GM19467 (cell line): ENCODE data around the gene CDK11B.
"Not testable (repeated sequence)": the region's sequence is repeated elsewhere in the genome, so short reads cannot be mapped to it uniquely, and the experiment has no call there.

Source experiments
- ATAC-seq: cut with Tn5 transposase; IDR thresholded peaks from one replicate; pipeline ENCODE4 v1.9.1; 2021; ENCODE audit warnings: mild to moderate bottlenecking, moderate library complexity; ENCODE audit not compliant: unreplicated experiment

CDK11B gene

DNA sequence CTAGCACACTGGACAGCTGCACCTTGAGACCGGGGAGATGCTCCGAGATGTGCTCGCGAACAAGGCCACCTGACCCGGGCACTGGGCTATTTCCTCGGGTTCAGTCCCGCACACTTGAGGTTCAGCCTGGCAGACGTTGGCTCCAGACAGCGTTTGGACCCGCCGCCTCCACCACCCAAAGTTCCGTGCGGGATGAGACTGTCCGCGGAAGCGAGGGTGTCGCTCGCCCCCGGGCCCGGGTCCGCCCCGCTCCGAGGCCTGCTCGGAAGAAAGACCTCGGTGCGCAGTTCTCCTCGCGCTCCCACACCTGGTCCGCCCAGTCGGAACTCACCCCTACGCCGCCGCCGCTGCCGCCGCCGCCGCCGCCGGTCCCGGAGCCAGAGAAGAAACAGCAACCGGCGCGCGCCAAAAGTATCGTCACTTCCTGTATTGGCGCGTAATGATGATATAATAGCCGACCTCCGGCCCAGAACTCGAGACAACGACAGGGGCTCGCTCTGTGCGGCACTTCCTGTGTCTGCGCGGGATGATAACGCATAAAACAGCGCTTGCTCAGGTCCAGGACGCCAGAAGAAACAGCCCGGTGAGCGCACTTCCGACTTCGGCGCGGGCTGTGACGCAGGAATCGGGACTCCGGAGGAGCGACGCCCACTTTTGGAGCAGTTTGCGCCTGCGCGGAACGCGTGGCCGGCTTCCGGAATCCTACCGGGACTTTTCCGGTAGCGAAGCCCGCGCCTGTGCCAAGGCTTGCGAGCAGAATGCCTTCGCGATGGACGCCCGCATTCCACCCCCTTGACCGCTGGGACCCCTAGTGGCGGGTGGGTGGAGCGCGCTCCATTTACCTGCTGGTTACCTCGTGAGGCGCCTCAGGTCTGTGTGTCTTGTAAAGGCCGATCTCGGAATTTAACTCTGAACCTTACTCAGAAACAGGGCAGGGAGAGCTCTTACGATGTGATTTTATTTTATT is at the start of gene CDK11B:
Gene CDK11B (minus strand): TSS at position 422 of the 967 bp plus-strand sequence. CDS start 1,519 bp downstream, outside the sequence.
- ATAC-seq = peak; percentile 73

DNA sequence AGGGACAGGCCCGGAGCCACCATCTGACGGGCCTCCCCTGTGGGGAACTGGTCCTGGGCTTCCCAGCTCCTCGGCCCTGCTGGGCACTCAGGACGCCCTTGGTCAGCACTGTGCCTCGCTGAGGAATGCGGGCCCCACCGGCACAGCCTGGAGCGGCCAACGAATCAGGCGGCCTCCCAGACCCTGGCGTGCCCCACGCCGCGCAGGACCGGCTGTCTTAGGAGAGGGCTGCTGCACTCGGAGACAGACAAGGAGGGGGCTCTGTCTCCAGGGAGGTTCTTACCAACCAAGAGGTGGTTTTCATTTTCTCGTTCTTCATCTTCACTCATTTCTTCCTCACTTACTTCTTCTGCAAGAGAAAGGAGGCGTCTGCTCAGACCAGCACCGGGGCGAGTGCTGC is 49.1 kb upstream of the CDK11B start:
- not testable (repeated sequence) for ATAC-seq

DNA sequence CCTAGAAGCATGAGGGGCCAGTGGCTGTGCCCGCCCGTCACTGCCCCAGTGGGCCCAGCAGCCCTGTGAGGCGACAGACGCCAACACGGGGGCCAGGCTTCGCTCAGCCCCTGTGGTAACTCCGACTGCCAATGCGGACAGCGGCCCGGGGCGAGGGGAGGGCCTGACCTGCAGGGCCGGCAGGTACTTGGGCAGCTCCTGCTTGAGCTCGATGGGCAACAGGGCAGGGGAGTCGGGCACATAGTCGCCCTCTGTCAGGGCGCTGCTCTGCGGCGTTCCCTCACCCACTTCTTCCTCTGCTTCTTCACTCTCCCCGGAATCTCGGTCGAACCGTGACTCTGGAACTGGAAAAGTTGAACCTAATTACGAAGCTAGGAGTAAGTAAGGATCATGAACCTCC is 48.4 kb upstream of the CDK11B start:
- not testable (repeated sequence) for ATAC-seq

DNA sequence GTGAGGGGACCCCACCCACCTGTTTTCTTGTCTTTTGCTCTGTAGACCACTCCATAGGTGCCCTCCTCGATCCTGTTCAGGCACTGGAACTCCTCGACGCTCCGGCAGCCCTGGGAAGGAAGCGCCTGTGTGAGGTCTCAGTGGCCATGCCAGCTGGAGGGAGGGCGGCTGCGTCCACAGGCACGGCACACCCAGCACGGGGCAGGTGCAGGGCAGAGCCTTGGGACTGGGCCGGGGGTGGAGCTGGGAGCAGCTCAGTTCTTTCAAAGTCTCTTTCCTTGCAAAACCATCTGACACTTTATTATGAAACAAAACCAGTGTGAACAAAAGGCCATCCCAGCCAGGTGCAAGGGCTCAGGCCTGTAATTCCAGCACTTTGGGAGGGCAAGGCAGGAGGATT is 46.8 kb upstream of the CDK11B start:
- ATAC-seq = not testable (repeated sequence)

DNA sequence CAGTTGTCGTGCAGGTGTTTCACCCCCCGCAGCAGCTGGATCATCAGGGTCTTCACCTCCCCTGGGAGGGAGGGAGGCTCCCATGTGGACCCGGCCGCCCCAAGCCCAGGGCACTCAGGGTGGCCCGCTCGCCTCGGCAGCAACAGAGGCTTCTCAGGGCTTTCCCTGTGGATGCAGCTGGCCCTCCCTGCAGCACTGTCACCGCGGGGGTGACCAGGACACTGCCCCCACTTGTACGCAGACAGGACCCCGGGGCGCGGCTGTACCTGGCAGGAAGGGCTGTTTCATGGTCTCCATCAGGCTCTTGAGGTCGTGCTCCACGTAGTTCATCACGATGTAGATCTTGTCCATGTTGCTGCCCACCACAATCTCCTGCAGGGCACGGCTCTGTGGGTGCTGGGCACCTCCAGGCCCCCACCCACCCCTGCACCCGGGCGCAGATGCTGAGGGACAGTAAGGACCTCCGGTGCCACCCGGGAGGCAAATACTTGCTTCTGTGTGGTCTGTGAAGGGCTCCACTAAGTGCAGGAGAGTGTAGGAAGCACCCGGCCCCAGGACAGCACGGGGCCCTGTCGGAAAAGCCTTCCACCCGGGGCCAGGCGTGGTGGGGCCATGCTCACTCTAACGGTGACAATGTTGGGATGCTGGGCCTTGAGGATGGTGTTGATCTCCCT is 45.6 kb upstream of the CDK11B start:
- ATAC-seq = not testable (repeated sequence)

DNA sequence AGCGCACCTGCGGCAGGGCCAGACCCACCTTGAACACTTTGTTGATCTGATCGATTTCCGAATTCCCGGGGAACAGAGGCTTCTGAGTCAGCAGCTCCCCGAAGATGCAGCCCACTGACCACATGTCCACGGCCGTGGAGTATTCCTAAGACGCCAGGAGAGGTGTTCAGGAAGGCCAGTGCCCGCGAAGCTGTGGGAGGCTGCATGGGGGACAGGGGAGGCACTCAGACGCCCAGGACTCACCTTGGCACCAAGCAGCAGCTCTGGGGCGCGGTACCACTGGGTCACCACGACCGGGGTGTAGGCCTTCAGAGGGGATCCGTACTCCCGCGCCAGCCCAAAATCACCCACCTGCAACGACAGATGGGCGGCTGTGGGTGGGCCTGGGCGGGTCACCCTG is 45.0 kb upstream of the CDK11B start:
- no peak for ATAC-seq

DNA sequence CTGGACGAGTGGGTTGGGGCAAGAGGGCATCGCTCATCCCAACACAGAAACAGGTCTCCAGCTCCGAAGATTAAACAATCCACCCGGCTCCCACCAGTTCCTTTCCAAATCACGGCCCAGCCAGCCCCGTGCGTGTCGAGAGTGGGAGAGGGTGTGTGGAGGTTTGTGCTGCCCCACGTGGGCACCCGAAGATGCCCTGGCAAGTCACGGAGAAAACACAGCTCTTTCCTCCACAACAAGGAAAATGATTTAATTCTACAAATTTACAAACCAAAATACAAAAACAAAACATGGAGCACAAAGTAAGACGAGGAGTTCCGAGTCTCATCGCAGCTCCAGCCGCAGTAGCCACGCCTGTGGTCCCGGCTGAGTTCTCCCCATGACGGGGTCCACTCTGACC is 43.7 kb upstream of the CDK11B start:
- ATAC-seq = not testable (repeated sequence)

DNA sequence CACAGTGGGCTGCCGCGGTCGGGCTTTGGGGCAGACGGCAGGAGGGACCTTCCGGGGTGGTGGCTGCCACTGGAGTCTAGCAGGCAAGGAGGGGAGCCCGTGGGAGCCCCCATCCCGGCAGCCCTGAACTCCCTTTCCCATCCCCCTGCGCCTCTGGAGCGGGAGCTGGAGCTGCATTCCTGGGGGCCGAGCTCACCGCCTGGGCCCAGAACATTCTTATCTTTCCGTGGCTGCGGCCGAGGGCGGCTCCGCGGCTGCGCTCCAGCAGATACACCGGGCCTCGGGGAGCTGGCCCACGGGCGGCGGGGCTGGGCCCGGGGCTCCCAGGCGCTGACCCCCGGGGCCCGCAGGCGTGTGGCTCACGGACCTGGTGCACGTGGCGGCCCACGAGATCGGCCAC is 41.8 kb upstream of the CDK11B start:
- not testable (repeated sequence) for ATAC-seq

DNA sequence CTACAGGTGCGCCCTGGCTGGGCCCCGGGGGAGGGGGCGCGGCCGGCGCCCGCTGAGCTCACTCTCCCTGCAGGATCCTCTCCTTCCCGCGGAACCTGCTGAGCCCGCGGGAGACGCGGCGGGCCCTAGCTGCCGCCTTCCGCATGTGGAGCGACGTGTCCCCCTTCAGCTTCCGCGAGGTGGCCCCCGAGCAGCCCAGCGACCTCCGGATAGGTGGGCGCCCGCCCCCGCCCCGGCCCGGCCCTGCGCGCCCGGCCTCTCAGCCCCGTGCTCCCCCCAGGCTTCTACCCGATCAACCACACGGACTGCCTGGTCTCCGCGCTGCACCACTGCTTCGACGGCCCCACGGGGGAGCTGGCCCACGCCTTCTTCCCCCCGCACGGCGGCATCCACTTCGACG is 41.3 kb upstream of the CDK11B start:
- not testable (repeated sequence) for ATAC-seq

DNA sequence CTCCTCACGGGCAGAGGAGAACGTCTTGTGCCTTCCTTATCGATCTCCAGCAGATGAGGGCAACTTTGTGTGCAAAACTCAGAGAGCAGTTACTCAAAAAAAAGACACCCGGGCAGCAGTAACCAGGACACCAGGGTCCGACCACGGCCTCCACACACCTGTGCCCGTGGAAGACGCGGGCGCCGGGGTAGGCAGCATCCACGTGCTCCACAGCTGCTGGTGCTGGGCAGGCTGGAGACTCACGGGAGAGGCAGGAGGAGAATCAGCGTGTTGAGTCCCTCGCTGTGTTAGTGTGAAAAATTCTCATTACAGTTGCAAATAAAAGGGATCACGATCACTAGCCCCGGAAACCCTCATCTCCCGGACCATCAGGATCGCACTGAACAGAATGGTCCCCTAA is 40.3 kb upstream of the CDK11B start:
- not testable (repeated sequence) for ATAC-seq

DNA sequence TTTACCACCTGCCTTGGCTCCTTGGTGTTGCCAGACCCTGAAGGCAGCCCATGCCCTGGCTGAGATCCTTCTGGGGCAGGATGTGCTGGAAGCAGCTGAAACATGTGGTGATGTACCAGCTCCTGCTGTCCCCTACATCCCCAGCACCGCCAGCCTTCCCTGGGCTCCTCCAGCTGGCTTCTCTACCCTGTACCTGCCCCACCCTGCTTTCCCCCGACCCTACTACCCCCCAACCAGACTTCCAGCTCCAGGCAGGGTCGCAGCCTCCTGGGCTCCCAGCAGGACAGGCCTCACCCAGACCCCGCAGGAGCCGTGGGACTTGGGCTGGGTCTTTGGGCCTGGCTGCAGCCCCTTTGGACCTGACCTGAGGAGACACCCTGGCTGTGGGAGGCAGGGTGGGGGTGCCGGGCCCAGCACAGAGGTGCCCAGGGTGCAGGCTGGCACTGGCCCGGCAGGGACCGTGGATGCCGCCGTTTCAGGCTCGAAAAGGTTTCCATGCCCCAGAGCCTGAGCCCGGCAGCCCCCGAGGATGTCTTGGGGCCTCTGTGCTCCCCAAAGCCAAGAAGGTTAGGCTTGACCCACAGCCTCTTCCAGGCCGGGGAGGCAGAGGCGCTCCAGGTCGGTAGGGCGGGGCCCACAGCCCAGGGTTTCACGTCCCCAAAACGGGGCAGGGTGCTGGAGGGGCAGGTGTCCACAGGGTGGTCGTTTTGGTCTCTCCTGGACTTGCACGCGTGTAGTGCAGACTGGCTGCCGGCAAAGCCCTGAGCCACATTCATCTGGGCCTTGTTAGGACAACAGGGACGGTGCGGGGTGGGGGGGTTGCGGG is 38.8 kb upstream of the CDK11B start:
- not testable (repeated sequence) for ATAC-seq

DNA sequence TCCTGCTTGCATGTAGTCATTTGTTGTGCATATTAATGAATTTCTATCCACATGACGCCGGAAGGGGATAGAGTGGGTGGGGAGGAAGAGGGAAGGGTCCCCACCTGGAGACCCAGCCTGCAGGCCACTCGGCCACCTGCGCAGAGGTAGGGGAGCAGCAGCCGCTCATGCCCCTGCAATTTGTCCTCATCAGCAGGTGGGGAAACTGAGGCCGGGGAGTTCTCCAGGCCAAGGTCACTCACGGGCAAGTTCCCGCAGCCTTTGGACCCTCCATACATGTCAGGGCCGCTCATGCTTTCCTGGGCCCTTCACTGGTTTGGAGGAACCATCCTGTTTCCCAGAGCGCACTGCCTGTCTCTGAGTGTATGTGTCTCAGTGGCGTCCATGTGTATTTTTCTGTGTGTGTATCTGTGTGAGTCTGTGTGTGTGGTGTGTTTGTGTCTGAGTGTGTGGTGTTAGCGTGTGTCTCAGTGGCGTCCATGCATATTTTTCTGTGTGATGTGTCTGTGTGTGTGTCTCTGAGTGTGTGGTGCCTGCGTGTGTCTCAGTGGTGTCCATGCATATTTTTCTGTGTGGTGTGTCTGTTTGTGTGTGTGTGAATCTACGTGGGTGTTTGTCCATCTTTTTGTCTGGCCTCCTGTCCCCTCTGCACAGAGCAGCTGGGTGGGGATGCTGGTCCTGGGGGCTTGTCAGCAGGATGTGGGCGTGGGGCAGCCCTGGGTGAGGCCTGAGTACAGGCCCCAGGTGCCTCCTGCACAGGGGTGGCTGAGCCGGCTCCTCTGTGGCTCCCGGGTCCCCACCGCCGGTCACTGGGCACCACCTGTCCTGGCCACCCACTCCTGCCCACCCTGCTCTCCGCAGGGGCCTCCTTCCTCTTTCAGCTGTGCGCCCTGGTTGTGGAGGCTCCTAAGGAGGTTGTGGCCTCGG is 37.9 kb upstream of the CDK11B start:
- not testable (repeated sequence) for ATAC-seq

DNA sequence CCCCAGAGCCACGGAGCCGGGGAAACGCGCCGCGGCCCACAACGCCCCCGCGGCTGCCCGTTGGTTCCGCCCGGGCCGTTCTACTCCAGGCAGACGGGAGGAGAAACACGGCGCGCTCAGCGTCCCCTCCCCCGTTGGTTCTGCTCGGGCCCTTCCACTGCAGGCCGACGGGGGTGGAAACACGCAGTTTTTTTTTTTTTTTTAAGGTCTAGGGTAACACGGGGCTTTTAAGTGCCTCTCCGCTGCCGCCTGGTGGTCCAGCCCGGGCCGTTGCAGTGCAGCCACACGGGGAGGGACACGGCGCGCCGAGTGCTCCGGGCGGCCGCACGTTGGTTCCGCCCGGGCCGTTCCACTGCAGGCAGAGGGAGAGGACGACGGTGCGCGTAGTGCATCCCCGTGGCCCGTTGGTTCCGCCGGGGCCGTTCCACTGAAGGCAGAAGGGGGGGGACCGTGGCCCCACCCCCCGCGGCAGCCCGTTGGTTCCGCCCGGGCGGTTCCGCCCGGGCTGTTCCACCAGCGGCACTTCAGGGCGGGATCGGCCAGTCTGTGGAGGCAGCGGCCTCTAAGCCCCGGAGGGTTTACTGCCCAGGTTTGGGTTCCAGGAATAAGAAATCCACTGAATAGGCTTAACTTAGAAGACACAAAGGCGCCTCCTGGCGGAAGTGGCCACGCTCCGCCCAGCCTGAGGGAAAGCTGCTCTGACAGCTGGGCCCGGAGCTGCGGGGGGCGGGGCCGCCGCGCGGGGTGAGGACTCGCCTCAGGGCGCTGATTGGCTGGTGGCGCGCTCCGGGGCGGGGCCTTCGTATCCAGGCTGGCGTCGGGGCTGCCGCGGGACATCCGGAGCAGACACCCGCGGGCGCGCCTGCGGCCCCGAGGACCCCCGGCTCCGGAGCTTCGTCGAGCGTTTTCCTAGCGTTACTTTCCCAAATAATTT is 34.2 kb upstream of the CDK11B start, which contains the start of gene SLC35E2B:
Gene SLC35E2B (minus strand): TSS at position 82 of the 934 bp plus-strand sequence. CDS start 16,096 bp downstream, outside the sequence.
- ATAC-seq = peak; percentile 68

DNA sequence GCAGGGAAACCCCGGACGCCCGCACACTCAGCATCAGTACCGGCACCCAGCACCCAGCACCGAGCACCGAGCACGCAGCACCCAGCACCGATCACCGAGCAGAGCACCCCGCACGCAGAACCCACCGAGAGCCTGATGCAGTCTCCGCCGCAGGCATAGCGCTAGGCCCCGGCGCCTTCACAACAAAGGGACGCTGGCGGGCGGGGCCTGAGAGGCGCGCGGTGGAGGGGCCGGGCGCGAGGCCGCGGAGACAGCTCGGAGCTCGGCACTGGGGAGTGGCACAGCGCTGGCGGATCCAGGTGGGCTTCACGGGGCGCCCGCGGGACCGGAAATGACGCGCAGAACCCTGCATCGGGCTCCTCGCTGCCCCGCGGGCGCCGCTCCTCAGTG is 33.5 kb upstream of the CDK11B start:
- ATAC-seq = not testable (repeated sequence)

DNA sequence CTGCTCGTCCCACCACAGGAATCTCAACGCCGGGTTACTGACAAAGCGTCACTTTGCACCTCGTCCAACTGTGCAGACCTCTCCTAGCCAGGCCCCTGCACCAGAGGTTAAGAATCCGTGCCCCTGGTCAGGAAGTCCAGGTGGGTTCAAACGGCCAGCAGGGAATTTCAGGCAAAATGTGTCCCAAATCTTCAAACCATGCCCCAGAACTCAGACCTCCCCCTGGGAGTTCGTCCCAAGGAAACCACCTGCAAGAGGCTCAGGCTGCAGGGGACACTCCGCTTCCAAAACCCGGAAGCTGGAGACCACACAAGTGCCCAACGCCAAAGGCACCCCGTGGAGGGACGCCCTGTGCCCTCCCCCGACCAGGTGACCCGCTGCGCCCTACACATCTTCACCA is 32.6 kb upstream of the CDK11B start:
- ATAC-seq = not testable (repeated sequence)

DNA sequence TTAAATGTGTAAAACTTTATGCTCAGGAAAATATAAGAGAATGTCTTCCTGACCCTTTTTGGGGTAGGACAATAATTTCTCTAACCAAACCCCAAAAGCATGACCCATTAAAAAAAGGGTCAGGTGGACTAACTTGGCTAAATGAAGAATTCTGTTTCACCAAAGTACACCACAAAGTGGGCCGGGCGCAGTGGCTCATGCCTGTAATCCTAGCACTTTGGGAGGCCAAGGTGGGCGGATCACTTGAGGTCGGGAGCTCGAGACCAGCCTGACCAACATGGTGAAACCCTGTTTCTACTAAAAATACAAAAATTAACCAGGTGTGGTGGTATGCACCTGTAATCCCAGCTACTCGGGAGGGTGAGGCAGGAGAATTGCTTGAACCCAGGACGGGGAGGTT is 30.7 kb upstream of the CDK11B start:
- not testable (repeated sequence) for ATAC-seq

DNA sequence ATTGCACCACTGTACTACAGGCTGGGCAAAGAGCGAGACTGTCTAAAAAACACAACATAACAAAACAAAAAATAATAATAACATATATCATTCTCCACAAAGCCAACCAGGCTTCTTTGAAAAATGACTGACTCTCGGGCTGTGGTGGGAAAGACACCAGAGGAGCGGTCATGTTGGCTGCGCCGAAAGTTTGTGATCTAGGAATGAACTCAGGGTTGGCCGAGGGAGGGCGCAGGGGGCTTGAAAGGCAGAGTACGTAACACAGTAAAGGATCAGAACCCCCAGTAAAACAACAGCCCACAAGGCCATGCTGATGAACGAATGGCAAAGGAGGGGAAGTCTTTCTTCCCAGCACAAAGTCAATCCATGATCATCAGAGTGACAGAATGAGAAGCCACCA is 29.0 kb upstream of the CDK11B start:
- ATAC-seq = no peak

DNA sequence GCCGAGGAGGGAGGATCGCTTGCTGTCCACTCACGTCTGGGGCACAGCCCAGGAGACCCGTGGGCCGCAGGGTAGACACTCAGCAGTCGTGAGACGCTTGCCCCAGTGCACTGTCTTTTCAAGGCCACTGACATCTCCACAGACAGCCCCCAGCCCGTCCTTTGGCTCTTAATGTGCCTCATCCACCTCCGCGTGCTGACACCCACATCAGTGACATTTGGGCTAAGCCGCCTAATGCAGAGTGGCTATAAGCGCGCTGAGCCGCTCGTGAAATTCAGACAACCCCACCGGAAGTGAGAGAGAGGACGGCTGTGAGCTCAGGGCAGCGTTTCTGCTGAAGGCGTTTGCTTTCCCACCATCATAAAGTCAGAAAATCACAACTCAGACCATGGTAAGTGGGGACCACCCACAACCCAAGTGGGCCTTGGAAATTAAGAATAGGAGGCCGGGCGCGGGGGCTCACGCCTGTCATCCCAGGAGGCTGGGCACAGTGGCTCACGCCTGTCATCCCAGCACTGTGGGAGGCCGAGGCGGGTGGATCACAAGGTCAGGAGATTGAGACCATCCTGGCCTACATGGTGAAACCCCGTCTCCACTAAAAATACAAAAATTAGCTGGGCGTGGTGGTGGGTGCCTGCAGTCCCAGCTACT is 25.4 kb upstream of the CDK11B start:
- ATAC-seq = no peak
